HG02852 (cell line): ENCODE measurements around the gene RPL38.

Source experiments
- ATAC-seq: cut with Tn5 transposase; IDR thresholded peaks from one replicate; pipeline ENCODE4 v1.9.1; 2021; ENCODE audit warnings: mild to moderate bottlenecking, moderate library complexity; ENCODE audit not compliant: unreplicated experiment

Gene RPL38

GRCh38 chr17:74203439-74204240 is at the start of gene RPL38:
Gene RPL38, plus strand, starts transcription at chr17:74203678. Its CDS starts 278 bp downstream, at chr17:74203956.
- peak; percentile 76 for ATAC-seq

GRCh38 chr17:74153821-74154430 is 49.6 kb upstream of the RPL38 start:
- no peak for ATAC-seq

- no peak for ATAC-seq
Measured at GRCh38 chr17:74156878-74157277, 46.6 kb upstream of the RPL38 start.

- no peak for ATAC-seq
Measured at GRCh38 chr17:74157366-74157765, 46.1 kb upstream of the RPL38 start.

GRCh38 chr17:74158761-74159160 is 44.7 kb upstream of the RPL38 start:
- no peak for ATAC-seq

- ATAC-seq: no peak
Measured at GRCh38 chr17:74159226-74159840, 44.1 kb upstream of the RPL38 start.

GRCh38 chr17:74160656-74161502 is 42.6 kb upstream of the RPL38 start:
- no peak for ATAC-seq

- ATAC-seq: no peak
Measured at GRCh38 chr17:74161503-74161875, 42.0 kb upstream of the RPL38 start.

GRCh38 chr17:74163271-74163821 is 40.1 kb upstream of the RPL38 start:
- no peak for ATAC-seq

GRCh38 chr17:74163836-74164235 is 39.6 kb upstream of the RPL38 start:
- no peak for ATAC-seq

- no peak for ATAC-seq
Measured at GRCh38 chr17:74164446-74165045, 38.9 kb upstream of the RPL38 start.

- ATAC-seq: no peak
Measured at GRCh38 chr17:74165797-74166365, 37.6 kb upstream of the RPL38 start.

GRCh38 chr17:74170924-74171323 is 32.6 kb upstream of the RPL38 start:
- no peak for ATAC-seq

- ATAC-seq: no peak
Measured at GRCh38 chr17:74172700-74173099, 30.8 kb upstream of the RPL38 start.

GRCh38 chr17:74176546-74177001 is 26.9 kb upstream of the RPL38 start:
- no peak for ATAC-seq

GRCh38 chr17:74177018-74177450 is 26.4 kb upstream of the RPL38 start:
- no peak for ATAC-seq

- ATAC-seq: no peak
Measured at GRCh38 chr17:74179576-74179975, 23.9 kb upstream of the RPL38 start.

- ATAC-seq: no peak
Measured at GRCh38 chr17:74180336-74180735, 23.1 kb upstream of the RPL38 start.

GRCh38 chr17:74181341-74181740 is 22.1 kb upstream of the RPL38 start:
- no peak for ATAC-seq
